Measurements from ENCODE around the gene MX1. TPM values are rescaled to one million over a fixed set of nuclear protein-coding genes. Genes with fewer than 3 reads are reported as not detected.

MX1 gene
- total RNA-seq, 1 donor from 2014 or later, result 163 TPM

GRCh38 chr21:41489329-41489728 lies 63.3 kb downstream of the MX1 start:
- intact Hi-C loops (cut with micrococcal nuclease), result no loop called here

GRCh38 chr21:41490330-41490729 lies 64.3 kb downstream of the MX1 start:
- intact Hi-C loops (cut with micrococcal nuclease), result no loop called here

GRCh38 chr21:41491412-41491811 lies 65.4 kb downstream of the MX1 start:
- intact Hi-C loops (cut with micrococcal nuclease), result no loop called here

GRCh38 chr21:41494242-41494641 lies 68.2 kb downstream of the MX1 start:
- intact Hi-C loops (cut with micrococcal nuclease), result no loop called here

- intact Hi-C loops (cut with micrococcal nuclease), result no loop called here
Measured at GRCh38 chr21:41497008-41497407, 71.0 kb downstream of the MX1 start.

- intact Hi-C loops (cut with micrococcal nuclease), result no loop called here
Measured at GRCh38 chr21:41497788-41498187, 71.7 kb downstream of the MX1 start.

GRCh38 chr21:41499920-41500319 lies 73.9 kb downstream of the MX1 start:
- intact Hi-C loops (cut with micrococcal nuclease), result no loop called here

GRCh38 chr21:41500363-41500762 lies 74.3 kb downstream of the MX1 start:
- intact Hi-C loops (cut with micrococcal nuclease), result no loop called here

GRCh38 chr21:41500931-41501381 lies 74.9 kb downstream of the MX1 start:
- intact Hi-C loops (cut with micrococcal nuclease), result no loop called here

- intact Hi-C loops (cut with micrococcal nuclease), result no loop called here
Measured at GRCh38 chr21:41501919-41502318, 75.9 kb downstream of the MX1 start.

GRCh38 chr21:41503331-41503730 lies 77.3 kb downstream of the MX1 start:
- intact Hi-C loops (cut with micrococcal nuclease), result no loop called here

- intact Hi-C loops (cut with micrococcal nuclease), result no loop called here
Measured at GRCh38 chr21:41504030-41504429, 78.0 kb downstream of the MX1 start.

GRCh38 chr21:41506005-41506594 lies 80.1 kb downstream of the MX1 start:
- intact Hi-C loops (cut with micrococcal nuclease), result no loop called here

GRCh38 chr21:41506611-41507520 lies 80.8 kb downstream of the MX1 start:
- intact Hi-C loops (cut with micrococcal nuclease), result no loop called here

GRCh38 chr21:41507521-41508414 lies 81.7 kb downstream of the MX1 start, which contains the start of gene TMPRSS2:
TMPRSS2 (minus strand) TSS chr21:41508158; CDS start chr21:41498133, 10,025 bp downstream.
- intact Hi-C loops (cut with micrococcal nuclease), result no loop called here

- intact Hi-C loops (cut with micrococcal nuclease), result no loop called here
Measured at GRCh38 chr21:41508415-41509144, 82.5 kb downstream of the MX1 start.

Other genes with a start within 250 kb of the MX1 start
- not detected in 2 replicates for gene FAM3B, start 109.4 kb upstream of the MX1 start, total RNA-seq
- 30.3 and 31.1 TPM in 2 replicates for gene MX2, start 64.2 kb upstream of the MX1 start, total RNA-seq
- gene TMPRSS2, start 81.9 kb downstream of the MX1 start, total RNA-seq, result not detected in 2 replicates

Data from T-helper 2 cell treated with Interferon-gamma antibody and Interleukin-4, amounts not matched to agents 100 ng/mL and 5 ng/mL, for 36 hours (primary cell).